Measurements from ENCODE around the gene GRB2.
A peak's percentile ranks its signal among the peaks of the same experiment; 100 is the strongest.

GRB2 gene

DNA sequence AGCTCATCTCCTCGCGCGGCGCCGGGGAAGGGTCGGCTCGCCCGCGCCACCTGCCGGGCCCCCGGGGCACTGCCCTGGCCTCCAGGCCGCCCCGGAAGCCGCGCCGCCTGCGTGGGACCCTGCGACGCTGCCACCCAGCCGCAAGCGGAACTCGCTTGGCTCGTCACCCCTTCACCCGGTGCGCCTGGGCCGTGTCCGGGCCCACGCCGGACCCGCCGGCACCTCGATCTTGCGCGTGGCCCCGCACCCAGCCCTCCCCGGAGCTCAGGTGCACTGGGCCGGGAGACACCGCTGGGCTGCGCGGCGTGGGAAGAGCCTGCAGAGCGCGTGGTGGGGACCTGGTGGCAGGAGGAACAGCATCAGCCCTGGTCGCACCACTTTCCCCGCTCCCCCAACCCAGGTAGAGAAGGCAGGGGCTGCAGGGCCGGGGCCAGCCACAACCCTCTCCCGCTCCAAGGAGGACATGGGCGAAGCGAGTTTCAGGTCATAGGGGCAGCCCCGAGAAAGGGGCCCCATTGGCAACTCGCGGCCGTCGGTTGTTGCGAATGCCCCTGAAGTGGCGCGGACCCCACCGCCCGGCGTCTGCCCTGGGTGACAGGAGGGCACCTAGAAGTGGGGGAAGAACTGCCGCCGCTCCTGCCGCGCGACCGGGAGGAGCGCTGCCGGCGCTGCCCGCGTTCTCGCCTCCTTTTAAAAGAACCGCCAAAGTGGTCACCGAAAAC is 134.1 kb downstream of the GRB2 start:
- ChIA-PET CTCF (interaction anchor here (0.6 to 2.7 kb wide), 38 partner anchors 9 to 362 kb away, joined by 3 to 28 read pairs (median 5); partner anchors contain the start of genes ARMC7, GGA3, GRB2 and MRPS7), POLR2A (interaction anchor here (0.6 to 6.4 kb wide), 48 partner anchors 10 to 509 kb away, joined by 3 to 120 read pairs (median 4); partner anchors contain the start of genes GGA3, GRB2, HID1 and JPT1)
- peak; percentile 95 for DNase-seq (ENCODE audit: extremely low spot score)
- TF ChIP-seq L3MBTL2 (conservative IDR thresholded peaks at IDR 0.05), result peak; percentile 73
- TF ChIP-seq LEF1 (IDR thresholded peaks at IDR 0.05; ENCODE audit: borderline replicate concordance), result 0 out of 2 replicates have a peak, but pooled peaks have one; percentile 4
- no peak for TF ChIP-seq HDGF (IDR thresholded peaks at IDR 0.05; ENCODE audit: borderline replicate concordance)
- TF ChIP-seq ARNT (IDR thresholded peaks at IDR 0.05), result no peak
- TF ChIP-seq NFRKB (IDR thresholded peaks at IDR 0.05), result no peak
- no peak for TF ChIP-seq CTBP1 (IDR thresholded peaks at IDR 0.05; ENCODE audit: borderline replicate concordance)
- no peak for TF ChIP-seq ELF4 (IDR thresholded peaks at IDR 0.05)
- no peak for TF ChIP-seq SUZ12 (IDR thresholded peaks at IDR 0.05)
- peak; percentile 80 for TF ChIP-seq TARDBP (IDR thresholded peaks at IDR 0.05)
- TF ChIP-seq FOXK2 (IDR thresholded peaks at IDR 0.05), result no peak
- no peak; the same call in 1 of the 2 replicates for TF ChIP-seq FOXM1 (IDR thresholded peaks at IDR 0.05; ENCODE audit: borderline replicate concordance)
- TF ChIP-seq FOXA1 (IDR thresholded peaks at IDR 0.05), result no peak
- TF ChIP-seq, protein P1, sequence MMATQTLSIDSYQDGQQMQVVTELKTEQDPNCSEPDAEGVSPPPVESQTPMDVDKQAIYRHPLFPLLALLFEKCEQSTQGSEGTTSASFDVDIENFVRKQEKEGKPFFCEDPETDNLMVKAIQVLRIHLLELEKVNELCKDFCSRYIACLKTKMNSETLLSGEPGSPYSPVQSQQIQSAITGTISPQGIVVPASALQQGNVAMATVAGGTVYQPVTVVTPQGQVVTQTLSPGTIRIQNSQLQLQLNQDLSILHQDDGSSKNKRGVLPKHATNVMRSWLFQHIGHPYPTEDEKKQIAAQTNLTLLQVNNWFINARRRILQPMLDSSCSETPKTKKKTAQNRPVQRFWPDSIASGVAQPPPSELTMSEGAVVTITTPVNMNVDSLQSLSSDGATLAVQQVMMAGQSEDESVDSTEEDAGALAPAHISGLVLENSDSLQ (IDR thresholded peaks at IDR 0.05), result no peak
- TF ChIP-seq ZNF384 (IDR thresholded peaks at IDR 0.05), result no peak
- no peak for TF ChIP-seq BHLHE40 (IDR thresholded peaks at IDR 0.05; ENCODE audit: borderline replicate concordance)

DNA sequence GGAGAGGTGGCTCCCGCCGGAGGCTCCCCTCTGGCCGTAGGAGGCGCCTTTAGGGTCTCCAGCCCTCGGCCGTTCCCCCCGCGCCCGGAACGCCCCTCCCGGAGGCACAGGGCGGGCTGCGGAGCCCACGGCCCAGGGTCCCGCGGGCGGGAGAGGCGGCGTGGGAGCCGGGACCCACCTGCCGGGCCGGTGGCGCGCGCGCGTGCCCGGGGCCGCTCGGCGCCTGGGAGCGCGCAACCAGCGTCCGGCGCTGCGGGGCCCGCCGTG is 134.6 kb downstream of the GRB2 start, which contains the start of gene MIF4GD:
Gene MIF4GD, minus strand, starts transcription at position 266 of the 267 bp plus-strand sequence. CDS start 1,036 bp downstream, outside the sequence.
- ChIA-PET POLR2A (interaction anchor here (0.6 to 6.4 kb wide), 50 partner anchors 10 to 509 kb away, joined by 3 to 120 read pairs (median 4); partner anchors contain the start of genes GGA3, GRB2, HID1 and JPT1), CTCF (interaction anchor here (0.6 to 2.7 kb wide), 38 partner anchors 9 to 310 kb away, joined by 3 to 28 read pairs (median 5); partner anchors contain the start of genes ARMC7, GGA3, GRB2 and MRPS7)
- no peak for DNase-seq (ENCODE audit: extremely low spot score)
- 0 out of 2 replicates have a peak, but pooled peaks have one; percentile 55 for TF ChIP-seq FOXM1 (IDR thresholded peaks at IDR 0.05; ENCODE audit: borderline replicate concordance)
- no peak for TF ChIP-seq NFRKB (IDR thresholded peaks at IDR 0.05)
- TF ChIP-seq BHLHE40 (IDR thresholded peaks at IDR 0.05; ENCODE audit: borderline replicate concordance), result no peak
- peak; percentile 82 for TF ChIP-seq ARNT (IDR thresholded peaks at IDR 0.05)
- TF ChIP-seq ZNF384 (IDR thresholded peaks at IDR 0.05), result no peak
- no peak for TF ChIP-seq FOXK2 (IDR thresholded peaks at IDR 0.05)

DNA sequence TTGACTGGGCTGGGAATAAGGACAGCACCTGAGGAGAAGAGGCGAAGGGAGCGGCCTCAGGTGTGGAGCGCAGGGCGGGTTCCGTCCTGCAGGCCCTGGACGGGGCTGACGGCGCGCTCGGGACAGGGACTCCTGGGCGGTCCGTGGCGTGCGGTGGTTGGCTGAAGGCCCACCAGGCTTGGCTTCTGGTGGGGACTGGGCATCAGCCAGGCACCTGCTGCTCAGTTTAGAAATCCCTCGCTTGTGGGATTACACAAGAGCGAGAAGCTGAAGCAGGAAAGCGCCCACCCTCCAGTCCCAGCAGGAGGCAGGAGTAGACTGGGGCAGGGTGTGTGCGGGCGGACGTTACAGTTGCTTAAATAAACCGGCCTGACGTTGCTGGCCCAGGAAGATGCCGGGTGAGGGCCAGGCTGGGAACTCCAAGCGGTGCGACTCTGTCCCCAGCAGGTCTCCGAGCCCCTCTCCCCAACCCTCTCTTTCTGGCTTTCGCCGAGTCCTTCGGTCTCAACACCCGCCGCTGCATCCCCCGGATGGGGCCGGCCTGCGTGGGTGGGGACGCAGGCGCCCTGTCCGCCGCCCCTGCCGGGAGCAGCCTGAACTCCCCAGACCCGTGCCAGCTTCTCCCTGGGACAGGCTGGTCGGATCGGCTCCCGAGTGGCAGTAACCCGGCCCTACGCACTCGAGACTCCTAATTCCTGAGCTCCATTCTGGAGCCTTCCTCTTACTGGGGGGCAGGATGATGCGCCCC is 135.1 kb downstream of the GRB2 start:
- peak; percentile 66 for DNase-seq (ENCODE audit: extremely low spot score)
- ChIA-PET POLR2A (interaction anchor here (0.6 to 6.4 kb wide), 48 partner anchors 9 to 510 kb away, joined by 3 to 120 read pairs (median 5); partner anchors contain the start of genes GGA3, GRB2, HID1 and JPT1), CTCF (interaction anchor here (0.6 to 2.7 kb wide), 37 partner anchors 9 to 309 kb away, joined by 3 to 28 read pairs (median 5); partner anchors contain the start of genes ARMC7, GGA3, GRB2 and MRPS7)
- TF ChIP-seq, protein P1 (IDR thresholded peaks at IDR 0.05), result no peak
- TF ChIP-seq FOXK2 (IDR thresholded peaks at IDR 0.05) (no peak), ARNT (IDR thresholded peaks at IDR 0.05) (no peak), LEF1 (IDR thresholded peaks at IDR 0.05; ENCODE audit: borderline replicate concordance) (no peak), ELF4 (IDR thresholded peaks at IDR 0.05) (no peak), FOXM1 (IDR thresholded peaks at IDR 0.05; ENCODE audit: borderline replicate concordance) (no peak), TARDBP (IDR thresholded peaks at IDR 0.05) (no peak), BHLHE40 (IDR thresholded peaks at IDR 0.05; ENCODE audit: borderline replicate concordance) (no peak), L3MBTL2 (conservative IDR thresholded peaks at IDR 0.05) (no peak), HDGF (IDR thresholded peaks at IDR 0.05; ENCODE audit: borderline replicate concordance) (no peak), SP1 (IDR thresholded peaks at IDR 0.05) (no peak), CTBP1 (IDR thresholded peaks at IDR 0.05; ENCODE audit: borderline replicate concordance) (no peak), FOXA1 (IDR thresholded peaks at IDR 0.05) (no peak), ZNF384 (IDR thresholded peaks at IDR 0.05) (no peak), SUZ12 (IDR thresholded peaks at IDR 0.05) (no peak)

DNA sequence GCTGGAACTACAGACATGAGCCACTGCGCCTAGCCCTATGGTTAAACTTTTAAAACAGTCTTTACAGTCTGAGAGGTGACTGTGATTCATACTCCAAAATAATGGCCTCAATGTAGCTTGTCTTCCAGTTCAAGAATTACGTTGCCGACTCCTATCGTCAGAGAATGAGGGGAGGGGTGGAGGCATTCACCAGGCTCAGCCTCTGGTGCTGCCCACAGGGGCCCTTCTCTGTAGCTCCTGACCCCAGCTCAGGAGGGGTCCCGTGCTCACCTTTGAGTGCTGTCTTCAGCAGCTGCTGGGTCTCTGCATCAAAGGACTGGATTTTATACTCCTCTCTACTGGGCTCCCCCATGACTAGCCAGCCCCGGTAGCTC is 135.6 kb downstream of the GRB2 start:
- CTCF ChIA-PET, result interaction anchor here (1.4 to 2.7 kb wide), 8 partner anchors 8 to 309 kb away, joined by 4 to 26 read pairs (median 8); partner anchors contain the start of genes GGA3, GRB2 and MRPS7
- POLR2A ChIA-PET, result interaction anchor here (1.0 to 6.4 kb wide), 22 partner anchors 8 to 510 kb away, joined by 3 to 120 read pairs (median 8); partner anchors contain the start of genes GGA3, GRB2, MRPL58 and MRPS7
- TF ChIP-seq SUZ12 (IDR thresholded peaks at IDR 0.05) (no peak), FOXK2 (IDR thresholded peaks at IDR 0.05) (no peak), FOXA1 (IDR thresholded peaks at IDR 0.05) (no peak), HDGF (IDR thresholded peaks at IDR 0.05; ENCODE audit: borderline replicate concordance) (no peak), NFRKB (IDR thresholded peaks at IDR 0.05) (no peak), FOXM1 (IDR thresholded peaks at IDR 0.05; ENCODE audit: borderline replicate concordance) (no peak), CTBP1 (IDR thresholded peaks at IDR 0.05; ENCODE audit: borderline replicate concordance) (no peak), BHLHE40 (IDR thresholded peaks at IDR 0.05; ENCODE audit: borderline replicate concordance) (no peak), L3MBTL2 (conservative IDR thresholded peaks at IDR 0.05) (no peak), ELF4 (IDR thresholded peaks at IDR 0.05) (no peak), ZNF384 (IDR thresholded peaks at IDR 0.05) (no peak), SP1 (IDR thresholded peaks at IDR 0.05) (no peak), LEF1 (IDR thresholded peaks at IDR 0.05; ENCODE audit: borderline replicate concordance) (no peak)
- TF ChIP-seq, protein P1 (IDR thresholded peaks at IDR 0.05), result no peak
- no peak for DNase-seq (ENCODE audit: extremely low spot score)
